Gastrocnemius medialis (tissue), 4 donors: ENCODE measurements around the gene LAS1L.

Source experiments
- CTCF ChIP-seq, 5 experiments: fragments of 450-650 bp in 3 of 5; fragments of 200-600 bp in 2 of 5; sonication (generic) in 2 of 5; IDR thresholded peaks in 4 of 5; conservative IDR thresholded peaks in 1 of 5; 1 replicate in 4 of 5; 2 replicates in 1 of 5; pipeline ENCODE4 v1.5.1; 2016 to 2019; ENCODE audit warnings: antibody characterized with exemption in 5 of 5, mild to moderate bottlenecking in 3 of 5, moderate library complexity in 3 of 5
- POLR2A ChIP-seq, 2 donors: fragments of 450-650 bp; IDR thresholded peaks; one replicate each; pipeline ENCODE4 v1.6.1; 2017; ENCODE audit warnings: antibody characterized with exemption in 2 of 2, mild to moderate bottlenecking in 2 of 2, moderate library complexity in 2 of 2

GRCh38 chrX:65551489-65552339, 17.1 kb upstream of the LAS1L start:
- TF ChIP-seq CTCF (IDR thresholded peaks at IDR 0.05 in 4 of 5, conservative IDR thresholded peaks at IDR 0.05 in 1 of 5): no peak
- TF ChIP-seq POLR2A (IDR thresholded peaks at IDR 0.05): no peak
